GM19455 (cell line): Measurements from ENCODE around the gene PRRT2.
"Not testable (repeated sequence)": the region's sequence is repeated elsewhere in the genome, so short reads cannot be mapped to it uniquely, and the experiment has no call there.

Experiments
- ATAC-seq: cut with Tn5 transposase; IDR thresholded peaks from one replicate; pipeline ENCODE4 v1.9.1; 2021; ENCODE audit not compliant: unreplicated experiment

PRRT2 gene

GRCh38 chr16:29831490-29831889 lies 19.5 kb downstream of the PRRT2 start:
- no peak for ATAC-seq

- ATAC-seq = not testable (repeated sequence)
Observed at GRCh38 chr16:29833219-29833618, 21.2 kb downstream of the PRRT2 start.

GRCh38 chr16:29834079-29834478 lies 22.1 kb downstream of the PRRT2 start:
- ATAC-seq = no peak

GRCh38 chr16:29835926-29836325 lies 23.9 kb downstream of the PRRT2 start:
- ATAC-seq = no peak

- ATAC-seq = no peak
Observed at GRCh38 chr16:29836623-29837022, 24.6 kb downstream of the PRRT2 start.

- ATAC-seq = no peak
Observed at GRCh38 chr16:29837841-29838240, 25.8 kb downstream of the PRRT2 start.

GRCh38 chr16:29839822-29840221 lies 27.8 kb downstream of the PRRT2 start:
- no peak for ATAC-seq

- no peak for ATAC-seq
Observed at GRCh38 chr16:29840240-29840639, 28.2 kb downstream of the PRRT2 start.

GRCh38 chr16:29841631-29842030 lies 29.6 kb downstream of the PRRT2 start:
- ATAC-seq = no peak

- no peak for ATAC-seq
Observed at GRCh38 chr16:29842732-29843346, 30.8 kb downstream of the PRRT2 start.

- no peak for ATAC-seq
Observed at GRCh38 chr16:29843931-29844330, 31.9 kb downstream of the PRRT2 start.

GRCh38 chr16:29844575-29845331 lies 32.8 kb downstream of the PRRT2 start:
- no peak for ATAC-seq

GRCh38 chr16:29845656-29846055 lies 33.7 kb downstream of the PRRT2 start:
- no peak for ATAC-seq

- ATAC-seq = no peak
Observed at GRCh38 chr16:29848420-29849297, 36.7 kb downstream of the PRRT2 start.

GRCh38 chr16:29849505-29849904 lies 37.5 kb downstream of the PRRT2 start:
- no peak for ATAC-seq

- no peak for ATAC-seq
Observed at GRCh38 chr16:29850998-29851397, 39.0 kb downstream of the PRRT2 start.

- no peak for ATAC-seq
Observed at GRCh38 chr16:29852654-29853053, 40.7 kb downstream of the PRRT2 start.

GRCh38 chr16:29854520-29855100 lies 42.6 kb downstream of the PRRT2 start:
- no peak for ATAC-seq

GRCh38 chr16:29857133-29857760 lies 45.3 kb downstream of the PRRT2 start:
- ATAC-seq = no peak

GRCh38 chr16:29858149-29858849 lies 46.3 kb downstream of the PRRT2 start:
- ATAC-seq = no peak
